MG63 (cell line): ENCODE measurements around the gene INPP4B. TPM values are rescaled to one million over a fixed set of nuclear protein-coding genes. Genes with fewer than 3 reads are reported as not detected.
A peak's percentile ranks its signal among the peaks of the same experiment; 100 is the strongest.

Experiments
- DNase-seq: peaks from one replicate; pipeline ENCODE4 v3.0.0-alpha.2; 2020
- H3K27me3 ChIP-seq: fragments of 250-450 bp; sonication (Bioruptor Pico); 2 replicates; pipeline ENCODE4 v1.5.1; 2020; ENCODE audit warnings: mild to moderate bottlenecking, moderate library complexity
- H3K36me3 ChIP-seq: fragments of 250-450 bp; sonication (Bioruptor Pico); 2 replicates; pipeline ENCODE4 v1.5.1; 2020; ENCODE audit warnings: mild to moderate bottlenecking, moderate library complexity
- H3K4me3 ChIP-seq: fragments of 250-450 bp; sonication (Bioruptor Pico); 2 replicates; pipeline ENCODE4 v1.5.1; 2020; ENCODE audit warnings: mild to moderate bottlenecking, moderate library complexity
- H3K9me3 ChIP-seq: fragments of 250-450 bp; sonication (Bioruptor Pico); 2 replicates; pipeline ENCODE4 v1.5.1; 2020; ENCODE audit warnings: mild to moderate bottlenecking, moderate library complexity
- total RNA-seq: library from RNA; depleted of rRNA; stranded (reverse); fragments of >200 nt; shearing (Covaris generic); gene quantifications from 2 replicates; pipeline ENCODE4 v1.2.3, GENCODE V29; 2014; ENCODE audit warnings: low replicate concordance

Gene INPP4B
- total RNA-seq, 1 experiment from 2014 or later: 4.0 TPM

- Histone ChIP-seq H3K27me3 (no peaks in the 10 kb centered on the region), H3K36me3 (no peaks in the 10 kb centered on the region), H3K9me3 (no peaks in the 10 kb centered on the region), H3K4me3 (no peak overlapping the region)
- DNase-seq: no peak
Observed at GRCh38 chr4:142164767-142165500, 681.2 kb downstream of the INPP4B start.

- DNase-seq: no peak
- Histone ChIP-seq H3K27me3 (no peaks in the 10 kb centered on the region), H3K4me3 (no peak overlapping the region), H3K36me3 (no peaks in the 10 kb centered on the region), H3K9me3 (no peaks in the 10 kb centered on the region)
Observed at GRCh38 chr4:142161086-142161485, 685.0 kb downstream of the INPP4B start.

GRCh38 chr4:142160509-142160908 lies 685.6 kb downstream of the INPP4B start:
- Histone ChIP-seq H3K27me3 (no peaks in the 10 kb centered on the region), H3K9me3 (no peaks in the 10 kb centered on the region), H3K4me3 (no peak overlapping the region), H3K36me3 (no peaks in the 10 kb centered on the region)
- no peak for DNase-seq

- H3K36me3 ChIP-seq: no peaks in the 10 kb centered on the region
- no peak for DNase-seq
- no peaks in the 10 kb centered on the region for H3K9me3 ChIP-seq
- H3K4me3 ChIP-seq: no peak overlapping the region
- H3K27me3 ChIP-seq: no peaks in the 10 kb centered on the region
Observed at GRCh38 chr4:142158980-142159379, 687.1 kb downstream of the INPP4B start.

- H3K36me3 ChIP-seq: no peaks in the 10 kb centered on the region
- no peak for DNase-seq
- H3K27me3 ChIP-seq: no peaks in the 10 kb centered on the region
- H3K9me3 ChIP-seq: no peaks in the 10 kb centered on the region
- no peak overlapping the region for H3K4me3 ChIP-seq
Observed at GRCh38 chr4:142156256-142156655, 689.8 kb downstream of the INPP4B start.

- DNase-seq: no peak
- H3K36me3 ChIP-seq: no peaks in the 10 kb centered on the region
- no peaks in the 10 kb centered on the region for H3K9me3 ChIP-seq
- no peak overlapping the region for H3K4me3 ChIP-seq
- H3K27me3 ChIP-seq: no peaks in the 10 kb centered on the region
Observed at GRCh38 chr4:142155347-142155746, 690.8 kb downstream of the INPP4B start.

GRCh38 chr4:142150483-142150882 lies 695.6 kb downstream of the INPP4B start:
- Histone ChIP-seq H3K4me3 (no peak overlapping the region), H3K9me3 (no peaks in the 10 kb centered on the region), H3K36me3 (no peaks in the 10 kb centered on the region), H3K27me3 (no peaks in the 10 kb centered on the region)
- DNase-seq: no peak

- Histone ChIP-seq H3K9me3 (no peaks in the 10 kb centered on the region), H3K36me3 (no peaks in the 10 kb centered on the region), H3K4me3 (no peak overlapping the region), H3K27me3 (no peaks in the 10 kb centered on the region)
- no peak for DNase-seq
Observed at GRCh38 chr4:142144813-142145212, 701.3 kb downstream of the INPP4B start.

- Histone ChIP-seq H3K9me3 (no peaks in the 10 kb centered on the region), H3K4me3 (no peak overlapping the region), H3K36me3 (no peaks in the 10 kb centered on the region), H3K27me3 (no peaks in the 10 kb centered on the region)
- DNase-seq: no peak
Observed at GRCh38 chr4:142142366-142143054, 703.6 kb downstream of the INPP4B start.

GRCh38 chr4:142141224-142141623 lies 704.9 kb downstream of the INPP4B start:
- Histone ChIP-seq H3K27me3 (no peaks in the 10 kb centered on the region), H3K4me3 (no peak overlapping the region), H3K9me3 (no peaks in the 10 kb centered on the region), H3K36me3 (no peaks in the 10 kb centered on the region)
- DNase-seq: no peak

GRCh38 chr4:142130666-142131065 lies 715.4 kb downstream of the INPP4B start:
- Histone ChIP-seq H3K36me3 (no peaks in the 10 kb centered on the region), H3K4me3 (no peak overlapping the region), H3K27me3 (no peaks in the 10 kb centered on the region), H3K9me3 (no peaks in the 10 kb centered on the region)
- no peak for DNase-seq

GRCh38 chr4:142129931-142130330 lies 716.2 kb downstream of the INPP4B start:
- no peaks in the 10 kb centered on the region for H3K36me3 ChIP-seq
- H3K9me3 ChIP-seq: no peaks in the 10 kb centered on the region
- no peaks in the 10 kb centered on the region for H3K27me3 ChIP-seq
- H3K4me3 ChIP-seq: no peak overlapping the region
- no peak for DNase-seq

GRCh38 chr4:142129473-142129872 lies 716.6 kb downstream of the INPP4B start:
- Histone ChIP-seq H3K27me3 (no peaks in the 10 kb centered on the region), H3K9me3 (no peaks in the 10 kb centered on the region), H3K4me3 (no peak overlapping the region), H3K36me3 (no peaks in the 10 kb centered on the region)
- no peak for DNase-seq

- no peak overlapping the region for H3K4me3 ChIP-seq
- H3K36me3 ChIP-seq: no peaks in the 10 kb centered on the region
- H3K27me3 ChIP-seq: no peaks in the 10 kb centered on the region
- no peaks in the 10 kb centered on the region for H3K9me3 ChIP-seq
- no peak for DNase-seq
Observed at GRCh38 chr4:142128529-142128928, 717.6 kb downstream of the INPP4B start.

GRCh38 chr4:142126890-142127497 lies 719.1 kb downstream of the INPP4B start:
- no peaks in the 10 kb centered on the region for H3K9me3 ChIP-seq
- H3K4me3 ChIP-seq: no peak overlapping the region
- DNase-seq: peak; percentile 1
- no peaks in the 10 kb centered on the region for H3K36me3 ChIP-seq
- H3K27me3 ChIP-seq: no peaks in the 10 kb centered on the region

GRCh38 chr4:142124874-142125273 lies 721.2 kb downstream of the INPP4B start:
- DNase-seq: no peak
- H3K36me3 ChIP-seq: no peaks in the 10 kb centered on the region; the same call in 1 of the 2 replicates
- H3K4me3 ChIP-seq: no peak overlapping the region
- H3K9me3 ChIP-seq: no peaks in the 10 kb centered on the region
- no peaks in the 10 kb centered on the region for H3K27me3 ChIP-seq

GRCh38 chr4:142121448-142122350 lies 724.4 kb downstream of the INPP4B start:
- H3K36me3 ChIP-seq: no peaks in the 10 kb centered on the region; the same call in 1 of the 2 replicates
- DNase-seq: no peak
- no peak overlapping the region for H3K4me3 ChIP-seq
- H3K27me3 ChIP-seq: no peaks in the 10 kb centered on the region
- H3K9me3 ChIP-seq: no peaks in the 10 kb centered on the region
